Lower lobe of right lung (tissue), 2 donors: Measurements from ENCODE around the gene KCNG2. TPM values are rescaled to one million over a fixed set of nuclear protein-coding genes. Genes with fewer than 3 reads are reported as not detected.

Experiments used
- ATAC-seq, 2 donors: fragments of 200-7000 bp; cut with Tn5 transposase; one replicate each; pipeline ENCODE4 v1.9.1; 2020 to 2022; ENCODE audit warnings: mild to moderate bottlenecking in 2 of 2, moderate library complexity in 2 of 2
- DNase-seq: peaks from one replicate; pipeline ENCODE4 v3.0.0-alpha.2; 2020
- H3K27ac ChIP-seq: fragments of 200-600 bp; one replicate; pipeline ENCODE4 v1.8.0; 2022
- H3K27me3 ChIP-seq: fragments of 200-600 bp; one replicate; pipeline ENCODE4 v1.8.0; 2022; ENCODE audit warnings: low read depth
- H3K36me3 ChIP-seq: fragments of 200-600 bp; one replicate; pipeline ENCODE4 v1.8.0; 2022; ENCODE audit warnings: mild to moderate bottlenecking
- H3K4me1 ChIP-seq: fragments of 200-600 bp; one replicate; pipeline ENCODE4 v1.8.0; 2022
- H3K4me3 ChIP-seq: fragments of 200-600 bp; one replicate; pipeline ENCODE4 v1.8.0; 2022; ENCODE audit warnings: mild to moderate bottlenecking
- H3K9me3 ChIP-seq: fragments of 200-600 bp; one replicate; pipeline ENCODE4 v1.8.0; 2022
- intact Hi-C: fragments of 100-400 bp; cut with DNase I; formaldehyde crosslinking; loops from one replicate; pipeline ENCODE4 v1.11.0; 2022
- total RNA-seq: library from RNA; stranded (reverse); fragmentation: NEBNext Ultra II Directional; extraction: Animal tissue kit (Norgen Biotek cat#: 25700); gene quantifications from one replicate; pipeline ENCODE4 v1.2.1, GENCODE V29; 2021
- TF ChIP-seq, protein P1 (sequence below): fragments of 200-600 bp; IDR thresholded peaks from one replicate; pipeline ENCODE4 v1.8.0; 2022; ENCODE audit warnings: antibody characterized with exemption, mild to moderate bottlenecking
- donor health status: DM: no; HTN: yes; CAD: no; lungs with severe emphysema.

The KCNG2 gene
- total RNA-seq, 1 donor from 2014 or later: 0.50 TPM

DNA sequence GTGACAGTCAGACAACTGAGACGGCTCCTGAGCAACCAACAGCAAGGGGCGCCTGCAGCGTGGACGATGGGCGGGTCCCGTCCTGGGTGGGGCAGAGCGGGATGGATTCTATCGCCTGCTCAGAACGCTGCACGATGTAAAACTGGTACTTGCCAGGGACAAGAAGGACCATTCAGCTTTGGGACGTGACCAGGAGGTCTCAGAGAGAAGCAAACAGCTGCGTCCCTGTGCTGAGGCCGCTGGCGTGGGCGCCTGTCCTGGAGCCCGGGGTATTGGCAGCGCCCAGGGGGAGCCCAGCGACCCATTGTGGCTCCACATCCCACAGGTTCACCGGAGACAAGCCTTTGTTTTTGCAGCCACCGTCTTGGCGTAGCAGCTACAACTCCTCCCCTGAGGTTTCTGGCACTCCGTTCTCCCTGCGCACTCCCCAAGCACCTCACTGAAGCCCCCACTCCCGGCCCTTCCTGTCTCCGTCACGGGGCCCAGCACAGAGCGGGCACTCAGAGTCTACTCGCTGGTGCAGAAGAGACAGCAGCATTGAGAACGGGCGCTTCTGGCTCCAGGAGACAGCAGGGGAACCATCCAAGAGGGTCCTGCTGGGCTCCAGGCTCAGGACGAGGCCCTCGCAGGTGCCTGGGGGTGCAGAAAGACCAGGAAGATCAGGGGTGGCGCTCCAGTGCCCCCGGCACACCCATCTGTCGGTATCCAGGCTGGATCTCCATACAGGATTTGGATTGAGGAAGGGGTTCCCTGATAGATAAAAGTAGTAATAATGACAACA is 22.1 kb upstream of the KCNG2 start:
- Histone ChIP-seq H3K27ac (no peak overlapping the region), H3K27me3 (peaks cover 17% of the 10 kb centered on the region), H3K9me3 (no peaks in the 10 kb centered on the region), H3K4me1 (no peaks in the 10 kb centered on the region), H3K4me3 (no peak overlapping the region), H3K36me3 (no peaks in the 10 kb centered on the region)
- DNase-seq (peak; percentile 23), ATAC-seq (no peak)
- intact Hi-C loops: no loop called here
- TF ChIP-seq, protein P1, sequence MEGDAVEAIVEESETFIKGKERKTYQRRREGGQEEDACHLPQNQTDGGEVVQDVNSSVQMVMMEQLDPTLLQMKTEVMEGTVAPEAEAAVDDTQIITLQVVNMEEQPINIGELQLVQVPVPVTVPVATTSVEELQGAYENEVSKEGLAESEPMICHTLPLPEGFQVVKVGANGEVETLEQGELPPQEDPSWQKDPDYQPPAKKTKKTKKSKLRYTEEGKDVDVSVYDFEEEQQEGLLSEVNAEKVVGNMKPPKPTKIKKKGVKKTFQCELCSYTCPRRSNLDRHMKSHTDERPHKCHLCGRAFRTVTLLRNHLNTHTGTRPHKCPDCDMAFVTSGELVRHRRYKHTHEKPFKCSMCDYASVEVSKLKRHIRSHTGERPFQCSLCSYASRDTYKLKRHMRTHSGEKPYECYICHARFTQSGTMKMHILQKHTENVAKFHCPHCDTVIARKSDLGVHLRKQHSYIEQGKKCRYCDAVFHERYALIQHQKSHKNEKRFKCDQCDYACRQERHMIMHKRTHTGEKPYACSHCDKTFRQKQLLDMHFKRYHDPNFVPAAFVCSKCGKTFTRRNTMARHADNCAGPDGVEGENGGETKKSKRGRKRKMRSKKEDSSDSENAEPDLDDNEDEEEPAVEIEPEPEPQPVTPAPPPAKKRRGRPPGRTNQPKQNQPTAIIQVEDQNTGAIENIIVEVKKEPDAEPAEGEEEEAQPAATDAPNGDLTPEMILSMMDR: no peak

DNA sequence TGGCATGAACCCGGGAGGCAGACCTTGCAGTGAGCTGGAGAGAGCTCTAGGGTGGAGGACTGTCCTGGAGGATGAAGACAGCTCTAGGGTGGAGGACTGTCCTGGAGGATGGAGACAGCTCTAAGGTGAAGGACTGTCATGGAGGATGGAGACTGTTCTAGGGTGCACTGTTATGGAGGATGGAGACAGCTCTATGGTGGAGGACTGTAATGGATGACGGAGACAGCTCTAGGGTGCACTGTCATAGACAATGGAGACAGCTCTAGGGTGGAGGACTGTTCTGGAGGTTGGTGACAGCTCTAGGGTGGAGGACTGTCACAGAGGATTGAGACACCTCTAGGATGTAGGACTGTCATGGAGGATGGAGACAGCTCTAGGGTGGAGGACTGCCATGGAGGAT is 21.1 kb upstream of the KCNG2 start:
- no peak for DNase-seq
- no peaks in the 10 kb centered on the region for H3K4me1 ChIP-seq
- H3K36me3 ChIP-seq: no peaks in the 10 kb centered on the region
- no peak overlapping the region for H3K4me3 ChIP-seq
- TF ChIP-seq, protein P1: no peak
- peaks cover 17% of the 10 kb centered on the region for H3K27me3 ChIP-seq
- no peak for ATAC-seq
- H3K27ac ChIP-seq: no peak overlapping the region
- intact Hi-C loops: no loop called here
- no peaks in the 10 kb centered on the region for H3K9me3 ChIP-seq

DNA sequence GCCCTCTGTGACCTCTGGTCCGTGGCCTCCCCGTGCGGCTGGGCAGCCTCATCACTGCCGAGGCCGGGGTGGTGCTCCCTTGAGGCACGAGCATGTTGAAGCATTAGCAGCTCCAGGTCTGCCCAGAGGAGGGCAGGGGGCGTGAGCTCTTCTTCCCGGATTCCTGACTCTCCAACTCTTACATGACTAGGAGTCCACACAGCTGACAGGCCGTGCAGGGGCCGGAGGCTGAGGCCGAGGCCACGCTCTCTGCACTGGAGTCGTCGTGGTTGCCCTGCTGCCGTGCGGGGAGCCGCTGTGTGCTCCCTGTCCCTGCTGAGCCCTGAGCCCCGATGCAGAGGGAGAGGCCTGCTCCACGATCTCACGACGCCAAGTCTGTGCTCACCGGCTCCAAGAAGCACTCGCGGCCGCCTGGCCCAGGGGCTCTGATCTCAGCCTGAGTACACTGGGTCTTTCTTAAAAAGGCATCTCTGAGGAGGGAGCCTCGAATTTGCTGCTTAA is 19.4 kb upstream of the KCNG2 start:
- Histone ChIP-seq H3K4me1 (no peaks in the 10 kb centered on the region), H3K9me3 (no peaks in the 10 kb centered on the region), H3K36me3 (no peaks in the 10 kb centered on the region), H3K27ac (no peak overlapping the region), H3K27me3 (peaks cover 7% of the 10 kb centered on the region), H3K4me3 (no peak overlapping the region)
- TF ChIP-seq, protein P1: no peak
- intact Hi-C loops: no loop called here
- DNase-seq: no peak
- ATAC-seq: no peak

DNA sequence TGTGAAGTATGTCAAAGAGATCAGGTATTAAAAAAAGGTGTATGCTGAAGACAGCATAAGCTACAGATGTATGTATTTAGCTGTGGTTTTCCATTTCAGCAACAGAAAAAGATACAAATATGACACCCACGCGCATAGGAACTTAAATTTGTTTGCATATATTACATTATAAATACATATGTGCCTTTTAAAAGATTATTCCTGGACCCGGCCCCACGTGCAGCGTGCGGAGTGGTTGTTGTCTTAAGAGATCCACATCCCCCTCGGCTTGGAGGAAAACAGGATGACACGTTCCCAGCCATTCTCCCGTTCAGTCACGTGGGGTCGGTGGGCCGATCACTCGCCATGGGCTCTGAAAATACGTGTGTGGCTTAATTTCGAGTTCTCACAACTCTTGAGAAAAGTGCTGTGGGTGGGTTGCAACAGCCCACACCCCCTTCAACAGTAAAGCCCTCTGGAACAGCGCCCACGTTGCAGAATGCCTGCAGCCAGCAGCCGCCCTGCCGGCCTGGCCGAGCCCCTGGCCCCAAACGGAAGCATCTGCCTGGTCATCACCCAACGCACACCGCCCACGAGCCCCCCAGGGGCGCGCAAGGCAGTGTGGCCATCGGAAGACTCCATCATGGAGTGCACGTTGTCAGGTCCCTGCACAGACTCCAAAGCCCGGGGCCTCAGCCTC is 18.6 kb upstream of the KCNG2 start:
- intact Hi-C loops: no loop called here
- no peak for DNase-seq
- ATAC-seq: no peak
- H3K4me1 ChIP-seq: no peaks in the 10 kb centered on the region
- no peak overlapping the region for H3K4me3 ChIP-seq
- TF ChIP-seq, protein P1: no peak
- H3K36me3 ChIP-seq: no peaks in the 10 kb centered on the region
- peaks cover 11% of the 10 kb centered on the region for H3K27me3 ChIP-seq
- H3K27ac ChIP-seq: no peak overlapping the region
- H3K9me3 ChIP-seq: no peaks in the 10 kb centered on the region

DNA sequence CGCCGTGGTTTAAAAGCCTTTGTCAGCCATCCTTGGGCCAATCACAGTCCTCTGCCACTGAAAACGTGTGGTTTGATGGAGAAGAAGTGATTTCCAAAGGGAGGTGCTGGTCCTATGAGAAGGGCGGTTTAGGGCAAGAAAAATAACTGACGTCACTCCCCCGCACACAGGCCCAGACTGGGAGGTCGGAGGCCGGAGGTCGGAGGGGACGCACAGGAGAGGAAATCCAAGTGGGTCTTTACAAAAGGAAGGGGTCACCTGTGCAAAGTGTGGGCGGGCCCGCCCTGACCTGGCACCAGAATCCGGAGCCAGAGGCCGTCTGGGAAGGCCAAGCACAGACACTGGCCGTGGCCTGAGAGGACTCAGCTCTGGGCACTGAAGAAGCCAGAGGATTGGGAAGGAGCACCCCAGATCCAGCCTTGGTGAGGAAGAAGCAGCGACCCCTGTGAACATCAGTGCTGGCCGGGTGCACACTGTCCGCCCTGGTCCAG is 18.0 kb upstream of the KCNG2 start:
- Histone ChIP-seq H3K9me3 (no peaks in the 10 kb centered on the region), H3K27me3 (peaks cover 17% of the 10 kb centered on the region), H3K27ac (no peak overlapping the region), H3K4me1 (no peaks in the 10 kb centered on the region), H3K36me3 (no peaks in the 10 kb centered on the region), H3K4me3 (no peak overlapping the region)
- no peak for ATAC-seq
- intact Hi-C loops: no loop called here
- DNase-seq: no peak
- TF ChIP-seq, protein P1: no peak
